ENCODE results near the gene FAM78A.

FAM78A gene

DNA sequence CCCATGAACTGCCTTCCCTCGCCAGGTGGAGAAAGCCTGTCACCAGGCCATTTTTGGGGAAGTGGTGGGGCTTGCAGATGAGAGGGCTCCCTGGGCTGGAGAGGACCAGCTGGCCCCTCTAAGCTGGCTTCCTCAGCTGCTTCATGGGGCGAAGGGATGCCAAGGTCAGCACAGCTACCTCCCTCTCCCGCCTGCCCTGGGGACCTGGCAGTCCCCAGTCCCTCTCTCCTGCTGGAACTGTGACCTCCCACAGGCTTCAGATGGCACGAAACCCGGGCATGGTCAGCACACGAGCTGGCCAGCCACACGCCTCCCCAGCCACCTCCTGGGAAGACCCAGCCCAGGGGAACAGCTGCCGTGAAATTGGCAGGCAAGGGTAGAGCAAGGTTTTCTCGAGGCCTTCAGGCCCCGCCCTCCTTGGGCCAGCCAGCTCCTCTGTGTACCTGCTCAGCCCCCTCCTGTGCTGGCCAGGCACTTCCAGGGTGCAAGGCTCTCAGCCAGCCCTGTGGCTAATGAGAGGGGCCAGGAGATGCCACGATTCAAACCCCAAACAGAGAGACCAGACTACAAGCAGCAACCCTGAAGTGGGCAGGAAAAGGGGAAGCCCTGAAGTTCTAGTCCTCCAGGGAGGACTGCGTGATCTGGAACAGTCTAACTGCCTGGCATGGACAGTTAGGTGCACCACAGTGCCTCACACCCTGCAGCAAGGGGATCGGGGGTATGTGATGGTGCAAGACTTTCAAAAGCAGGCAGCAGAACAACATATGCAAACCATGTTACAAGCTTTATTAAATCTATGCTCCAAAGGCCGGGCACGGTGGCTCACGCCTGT, 26.1 kb upstream of the FAM78A start:
- DNase-seq, result no peak

DNA sequence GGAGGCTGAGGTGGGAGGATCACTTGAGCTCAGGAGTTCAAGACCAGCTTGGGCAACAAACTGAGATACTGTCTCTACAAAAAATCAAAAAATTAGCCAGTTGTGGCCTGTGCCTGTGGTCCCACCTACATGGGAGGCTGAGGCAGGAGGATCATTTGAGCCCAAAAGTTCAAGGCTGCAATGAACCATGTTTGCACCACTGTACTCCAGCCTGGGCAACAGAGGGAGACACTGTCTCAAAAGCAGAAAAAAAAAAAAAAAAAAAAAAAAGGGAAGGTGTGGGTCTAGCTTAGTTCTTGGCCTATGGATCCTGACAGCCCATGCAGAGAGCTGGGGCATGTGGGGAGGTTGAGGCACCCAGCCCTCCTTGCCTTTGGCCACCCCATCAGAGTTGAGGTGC, 24.1 kb upstream of the FAM78A start:
- no peak for DNase-seq

GRCh38 chr9:131299961-131300347, 23.6 kb upstream of the FAM78A start:
- no peak for DNase-seq

GRCh38 chr9:131299346-131299960, 23.1 kb upstream of the FAM78A start:
- no peak for DNase-seq

DNA sequence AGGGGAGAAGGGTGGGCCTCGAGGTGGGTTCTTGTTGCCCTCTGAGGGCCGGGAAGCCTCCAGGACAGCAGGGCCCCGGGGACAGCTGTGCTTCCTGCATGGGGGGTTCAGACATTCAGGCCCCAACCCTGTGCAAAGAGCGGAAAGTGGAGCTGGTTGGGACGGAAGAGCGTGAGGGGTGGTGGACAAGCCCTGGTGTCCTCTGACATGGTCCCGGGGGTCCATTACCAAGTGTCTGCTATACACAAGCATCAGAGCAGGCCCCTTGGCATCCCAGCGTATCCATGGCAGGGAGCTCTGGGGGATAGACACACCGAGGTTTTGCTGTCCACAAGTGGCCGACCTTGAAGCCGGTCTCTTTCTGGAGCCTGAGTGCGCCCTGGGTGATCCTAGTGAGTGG, 22.5 kb upstream of the FAM78A start:
- DNase-seq, result no peak

DNA sequence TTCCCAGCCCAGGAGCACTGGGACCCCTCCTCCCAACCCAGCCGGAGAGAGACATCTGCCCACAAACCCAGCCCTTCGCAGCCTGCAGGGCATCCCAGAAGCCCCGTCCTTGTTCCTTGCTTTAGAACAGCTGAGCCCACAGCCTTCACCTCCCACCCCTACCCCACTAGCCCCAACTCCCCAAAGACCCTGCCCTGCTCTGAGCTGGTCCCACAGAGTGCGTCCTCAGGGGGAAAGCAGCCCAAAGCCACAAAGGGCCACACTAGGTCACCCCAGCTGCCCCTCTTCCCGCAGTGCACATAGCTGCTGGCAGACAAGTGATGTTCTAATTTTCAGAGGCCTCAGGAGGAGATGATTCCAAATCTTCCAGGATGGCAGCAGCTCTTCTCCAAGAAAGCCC, 22.0 kb upstream of the FAM78A start:
- no peak for DNase-seq

DNA sequence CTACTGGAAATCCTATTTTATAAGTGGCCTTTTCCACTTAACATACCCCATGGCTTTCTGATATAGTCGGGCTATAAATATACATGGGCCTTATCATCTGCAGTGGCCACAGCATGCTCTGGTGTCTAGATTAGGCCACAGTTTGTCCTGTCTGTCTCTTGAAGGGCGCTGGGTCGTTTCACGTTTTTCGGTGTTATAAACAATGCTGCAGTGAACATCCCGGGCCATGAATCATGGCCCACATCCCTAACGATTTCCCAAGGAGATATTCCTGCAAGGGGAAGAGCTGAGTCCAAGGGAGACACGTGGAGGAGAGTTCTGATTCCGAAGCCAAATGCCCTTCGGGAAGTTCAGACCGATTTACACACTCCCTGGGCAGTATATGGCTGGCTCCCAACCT, 21.6 kb upstream of the FAM78A start:
- no peak for DNase-seq

GRCh38 chr9:131296906-131297500, 20.7 kb upstream of the FAM78A start:
- DNase-seq, result no peak

- DNase-seq, result no peak
Observed at GRCh38 chr9:131296460-131296859, 20.1 kb upstream of the FAM78A start.

- no peak for DNase-seq
Observed at GRCh38 chr9:131292937-131293336, 16.6 kb upstream of the FAM78A start.

DNA sequence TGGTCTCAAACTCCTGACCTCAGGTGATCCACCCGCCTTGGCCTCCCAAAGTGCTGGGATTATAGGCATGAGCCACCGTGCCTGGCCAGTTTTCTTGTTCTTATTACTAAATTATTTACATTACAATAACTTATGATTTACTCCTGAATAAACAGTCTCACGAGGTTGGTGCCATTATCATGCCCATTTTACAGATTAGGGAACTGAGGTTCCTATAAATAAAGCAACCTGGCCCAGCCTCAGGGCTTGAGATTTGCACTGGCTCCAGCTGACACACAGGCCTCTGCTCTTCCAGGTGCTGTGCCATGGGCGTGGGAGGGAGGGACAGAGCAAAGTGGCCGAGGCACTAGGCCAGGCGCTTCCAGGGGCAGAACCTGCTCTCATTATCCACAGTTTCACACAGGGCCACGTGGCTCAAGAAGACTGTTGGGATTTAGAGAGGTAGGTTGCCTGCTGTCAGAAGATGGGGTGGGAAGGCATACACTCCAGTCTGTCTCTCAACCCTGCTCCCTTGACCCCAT, 15.5 kb upstream of the FAM78A start:
- DNase-seq, result no peak

DNA sequence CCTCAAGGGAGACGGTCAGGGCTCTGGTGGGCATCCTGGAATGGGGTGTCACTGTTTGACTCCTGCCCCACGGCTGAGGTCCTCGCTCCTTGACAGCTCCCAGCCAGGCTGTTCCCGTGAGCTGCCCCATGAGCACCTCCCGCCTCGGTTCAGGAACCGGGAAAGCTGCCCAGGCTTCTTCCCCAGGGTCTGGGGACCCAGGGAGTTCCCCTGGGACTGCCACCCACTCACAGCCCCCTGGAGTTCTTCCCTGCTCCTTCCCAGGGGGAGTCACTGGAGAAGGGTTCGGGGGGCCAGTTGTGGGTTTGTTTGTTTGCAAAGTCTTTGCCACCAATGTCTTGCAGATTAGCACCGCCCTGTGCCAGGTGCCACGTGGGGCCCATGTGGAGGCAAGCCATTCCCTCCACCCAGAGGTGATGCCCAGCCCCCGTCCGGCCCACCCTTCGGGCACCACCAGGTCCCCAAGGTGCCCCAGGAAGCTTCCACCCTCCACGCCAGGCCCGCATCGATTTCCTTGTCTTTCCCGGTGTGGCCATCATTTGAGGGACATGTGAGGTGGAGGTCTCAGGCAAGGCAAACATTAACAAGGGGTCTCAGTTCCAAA, 14.6 kb upstream of the FAM78A start:
- no peak for DNase-seq

- no peak for DNase-seq
Observed at GRCh38 chr9:131290036-131290766, 13.9 kb upstream of the FAM78A start.

- DNase-seq, result no peak
Observed at GRCh38 chr9:131289301-131290035, 13.2 kb upstream of the FAM78A start, which contains the start of gene PLPP7. Gene PLPP7 (plus strand): TSS chr9:131289723. CDS start chr9:131289998, 275 bp downstream.

DNA sequence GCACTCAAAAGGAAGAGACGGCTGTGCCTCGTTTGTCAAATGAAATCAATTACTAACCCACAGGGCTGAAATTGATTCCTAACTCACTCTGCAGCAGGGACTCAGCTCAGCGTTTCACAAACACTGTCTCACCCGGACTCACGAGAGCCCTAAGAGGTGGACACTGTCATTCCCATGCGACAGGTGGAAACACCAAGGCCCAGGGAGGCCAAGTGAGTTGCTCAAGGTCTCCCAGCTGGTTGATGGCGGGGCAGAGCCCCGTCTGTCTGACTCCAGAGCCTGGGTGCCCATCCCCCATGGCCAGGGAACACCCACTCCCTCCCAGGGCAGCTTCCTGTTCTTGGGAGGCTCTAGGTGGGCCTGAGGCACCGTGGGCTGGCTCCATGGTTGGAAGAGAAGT, 11.9 kb upstream of the FAM78A start:
- no peak for DNase-seq

DNA sequence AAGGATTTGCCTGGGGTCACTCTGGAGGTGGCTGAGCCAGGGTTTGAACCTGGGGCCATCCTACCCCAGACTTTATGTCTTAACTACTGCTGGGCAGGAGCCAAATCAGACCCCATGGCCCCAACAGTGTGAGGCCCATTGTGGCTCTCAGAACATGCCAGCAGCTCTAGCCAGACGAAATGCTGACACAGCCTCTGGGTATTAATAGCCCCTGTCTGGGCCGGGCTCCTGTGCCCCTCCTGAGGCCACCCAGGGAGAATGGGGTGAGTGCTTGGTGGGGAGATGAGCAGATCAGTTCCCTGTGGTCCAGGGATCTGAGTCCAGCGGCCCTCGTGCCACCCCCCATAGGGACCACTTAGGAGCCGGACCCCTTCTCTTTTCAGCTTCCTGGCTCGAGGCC, 11.0 kb upstream of the FAM78A start:
- no peak for DNase-seq

GRCh38 chr9:131284856-131285255, 8.5 kb upstream of the FAM78A start:
- no peak for DNase-seq

GRCh38 chr9:131282688-131283422, 6.5 kb upstream of the FAM78A start:
- no peak for DNase-seq

DNA sequence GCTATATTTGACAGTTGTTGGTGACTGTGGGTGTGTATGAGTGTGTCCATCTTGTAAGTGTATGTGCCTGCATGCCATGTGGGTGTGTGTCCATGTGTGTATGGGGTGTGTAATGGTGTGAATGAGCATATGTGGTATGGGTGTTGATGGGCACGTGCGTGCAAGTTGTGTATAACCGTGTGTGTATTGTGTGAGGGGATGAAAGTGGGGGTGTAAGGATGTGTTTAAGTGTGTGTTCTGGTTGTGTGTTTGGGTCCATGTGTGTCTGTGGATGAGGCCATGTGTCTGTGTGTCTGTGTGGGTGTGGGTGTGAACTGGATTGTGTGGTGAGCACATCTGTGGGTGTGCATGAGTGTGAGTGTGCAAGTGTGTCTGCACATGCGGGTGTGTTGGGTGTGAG, 5.9 kb upstream of the FAM78A start:
- no peak for DNase-seq

DNA sequence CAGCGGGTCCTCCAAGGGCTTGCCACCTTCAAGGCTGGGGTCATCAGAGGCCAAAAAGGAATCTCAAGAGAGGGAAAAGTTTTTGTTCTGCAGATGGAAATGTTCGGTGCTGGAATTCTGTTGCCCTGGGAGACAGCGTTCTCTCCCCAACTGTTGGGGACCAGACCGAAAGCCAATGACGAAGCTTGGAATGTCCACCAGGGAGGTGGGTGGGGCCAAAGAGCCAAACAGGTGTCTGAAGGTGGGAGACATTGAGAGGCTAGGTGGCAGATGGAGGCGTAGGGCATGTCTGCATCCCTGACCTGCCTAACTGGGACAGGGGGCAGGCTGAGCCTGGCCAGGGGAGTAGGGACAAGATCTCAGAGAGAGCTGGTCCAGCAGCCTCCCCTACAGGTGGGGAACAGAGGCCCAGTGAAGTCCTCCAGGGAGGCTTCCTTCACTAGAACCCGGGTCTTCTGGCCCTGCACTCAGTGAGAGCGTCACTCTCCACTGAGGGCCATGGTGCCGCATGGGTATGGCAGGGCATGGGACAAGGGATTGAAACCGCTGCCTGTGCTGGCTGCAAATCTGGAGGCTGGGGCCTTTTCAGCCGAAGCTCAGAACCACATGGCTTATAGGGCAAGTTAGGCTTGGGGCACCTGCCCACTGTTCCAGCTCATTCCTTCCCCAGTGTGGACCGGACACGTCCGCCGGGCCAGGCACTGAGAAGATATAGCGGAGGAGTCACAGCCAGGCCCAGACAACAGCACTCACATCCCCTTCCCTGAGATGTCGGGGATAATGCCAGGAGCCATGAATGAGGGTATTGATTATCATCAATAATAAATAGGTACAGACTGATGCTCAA, 5.0 kb upstream of the FAM78A start:
- no peak for DNase-seq

Measured in CD4-positive, alpha-beta T cell treated with Interleukin-15 for 1 hour (primary cell).